GM19438 (cell line): Measurements from ENCODE around the gene ARMC2.
A peak's percentile ranks its signal among the peaks of the same experiment; 100 is the strongest.

ENCODE experiments used
- ATAC-seq: cut with Tn5 transposase; IDR thresholded peaks from one replicate; pipeline ENCODE4 v1.9.1; 2021; ENCODE audit warnings: low read depth; ENCODE audit not compliant: unreplicated experiment

The ARMC2 gene

GRCh38 chr6:109009236-109009961 is 161.2 kb downstream of the ARMC2 start:
- ATAC-seq, result peak; percentile 93

- no peak for ATAC-seq
These were observed 161.9 kb downstream of the ARMC2 start for GRCh38 chr6:109009962-109010704.

GRCh38 chr6:109010705-109011102 is 162.5 kb downstream of the ARMC2 start:
- no peak for ATAC-seq

GRCh38 chr6:109013656-109014305 is 165.6 kb downstream of the ARMC2 start:
- no peak for ATAC-seq

GRCh38 chr6:109014606-109015005 is 166.4 kb downstream of the ARMC2 start:
- ATAC-seq, result no peak

- ATAC-seq, result no peak
These were observed 167.0 kb downstream of the ARMC2 start for GRCh38 chr6:109015176-109015575.

GRCh38 chr6:109019911-109020310 is 171.7 kb downstream of the ARMC2 start:
- no peak for ATAC-seq

GRCh38 chr6:109021870-109022269 is 173.6 kb downstream of the ARMC2 start:
- ATAC-seq, result no peak

- no peak for ATAC-seq
These were observed 175.2 kb downstream of the ARMC2 start for GRCh38 chr6:109023356-109023925.
